B cell (primary cell): ENCODE measurements around the gene PHKG1.
"Not testable (repeated sequence)": the region's sequence is repeated elsewhere in the genome, so short reads cannot be mapped to it uniquely, and the experiment has no call there.

Experiments
- CTCF ChIP-seq: fragments of 200-600 bp; IDR thresholded peaks from one replicate; pipeline ENCODE4 v1.8.0; 2022; ENCODE audit warnings: antibody characterized with exemption, mild to moderate bottlenecking
- EZH2 ChIP-seq: IDR thresholded peaks from 2 replicates; pipeline ENCODE4 v1.6.1; 2012; ENCODE audit warnings: borderline replicate concordance, low read depth, mild to moderate bottlenecking, moderate library complexity, low read length; ENCODE audit not compliant: insufficient read depth, poor library complexity, severe bottlenecking

GRCh38 chr7:56031556-56031955 lies 61.2 kb downstream of the PHKG1 start:
- not testable (repeated sequence) for TF ChIP-seq CTCF, EZH2
